HEK293 (cell line): ENCODE data around the gene BBS9.

Experiments used
- CTCF ChIA-PET: fragments of 350-600 bp; formaldehyde crosslinking; extraction: SDS; loops from one replicate; lab custom pipeline; 2021; ENCODE audit warnings: antibody characterized with exemption; lab: Yijun Ruan, JAX
- POLR2A ChIA-PET: fragments of 300-600 bp; formaldehyde crosslinking; extraction: SDS; loops from one replicate; lab custom pipeline; 2020; ENCODE audit warnings: antibody characterized with exemption, inconsistent platforms; lab: Yijun Ruan, JAX
- H3K27ac ChIP-seq: fragments of 200-500 bp; sonication (Bioruptor generic); 2 replicates; pipeline ENCODE4 v1.5.1; 2014; ENCODE audit warnings: low read depth, low read length, control low read depth, inconsistent platforms; ENCODE audit errors: extremely low read depth
- H3K36me3 ChIP-seq, 2 experiments: fragments of 200-500 bp in 1 of 2; sonication (Bioruptor generic) in 1 of 2; 1 replicate in 1 of 2; 2 replicates in 1 of 2; pipeline ENCODE4 v1.5.1; 2014 to 2017; ENCODE audit warnings: inconsistent platforms in 2 of 2, low read length in 2 of 2; ENCODE audit not compliant: control insufficient read depth in 2 of 2, insufficient read depth in 1 of 2
- H3K4me1 ChIP-seq: fragments of 200-500 bp; sonication (Bioruptor generic); 2 replicates; pipeline ENCODE4 v1.5.1; 2014; ENCODE audit warnings: mild to moderate bottlenecking, low read length, inconsistent platforms; ENCODE audit not compliant: control insufficient read depth, insufficient read depth
- H3K4me3 ChIP-seq: 2 replicates; pipeline ENCODE4 v1.5.1; 2011; ENCODE audit warnings: low read depth, mild to moderate bottlenecking, control low read depth, low read length, moderate library complexity
- H3K9me3 ChIP-seq: fragments of 200-500 bp; sonication (Bioruptor generic); 2 replicates; pipeline ENCODE4 v1.5.1; 2014; ENCODE audit warnings: low read depth, low read length, inconsistent platforms; ENCODE audit not compliant: control insufficient read depth, insufficient read depth
- REPIN1 ChIP-seq: fragments of 450-650 bp; formaldehyde crosslinking; IDR thresholded peaks from 2 replicates; pipeline ENCODE4 v1.5.1; 2017; ENCODE audit warnings: missing biosample characterization, missing genetic modification characterization, low read depth
- TCF7L2 ChIP-seq: IDR thresholded peaks from 2 replicates; pipeline ENCODE4 v1.6.1; 2011; ENCODE audit warnings: low read depth, mild to moderate bottlenecking, inconsistent platforms, low read length, moderate library complexity, borderline replicate concordance
- ZBTB17 ChIP-seq: fragments of 450-650 bp; formaldehyde crosslinking; IDR thresholded peaks from 2 replicates; pipeline ENCODE4 v1.5.1; 2016; ENCODE audit warnings: missing biosample characterization, missing genetic modification characterization
- ZFHX2 ChIP-seq: fragments of 450-650 bp; formaldehyde crosslinking; conservative IDR thresholded peaks from 2 replicates; pipeline ENCODE4 v1.5.1; 2016; ENCODE audit warnings: missing biosample characterization, missing genetic modification characterization
- ZFP41 ChIP-seq: fragments of 450-650 bp; formaldehyde crosslinking; IDR thresholded peaks from 2 replicates; pipeline ENCODE4 v1.5.1; 2016; ENCODE audit warnings: missing biosample characterization, missing genetic modification characterization, borderline replicate concordance
- ZNF112 ChIP-seq: fragments of 450-650 bp; formaldehyde crosslinking; IDR thresholded peaks from 2 replicates; pipeline ENCODE4 v1.5.0; 2017; ENCODE audit warnings: missing biosample characterization, missing genetic modification characterization
- ZNF16 ChIP-seq: fragments of 450-650 bp; formaldehyde crosslinking; IDR thresholded peaks from 2 replicates; pipeline ENCODE4 v1.5.1; 2016; ENCODE audit warnings: low read depth, missing biosample characterization, missing genetic modification characterization
- ZNF184 ChIP-seq: fragments of 450-650 bp; IDR thresholded peaks from 2 replicates; pipeline ENCODE4 v1.5.1; 2018; ENCODE audit warnings: missing biosample characterization, mild to moderate bottlenecking, missing genetic modification characterization
- ZNF19 ChIP-seq: fragments of 450-650 bp; formaldehyde crosslinking; IDR thresholded peaks from 2 replicates; pipeline ENCODE4; 2016; ENCODE audit warnings: missing biosample characterization, missing genetic modification characterization, low read depth
- ZNF24 ChIP-seq: fragments of 450-650 bp; formaldehyde crosslinking; IDR thresholded peaks from 2 replicates; pipeline ENCODE4 v1.5.1; 2016; ENCODE audit warnings: missing biosample characterization, missing genetic modification characterization
- ZNF248 ChIP-seq: fragments of 450-650 bp; formaldehyde crosslinking; IDR thresholded peaks from 2 replicates; pipeline ENCODE4 v1.5.1; 2017; ENCODE audit warnings: missing biosample characterization, missing genetic modification characterization
- ZNF391 ChIP-seq: fragments of 450-650 bp; formaldehyde crosslinking; IDR thresholded peaks from 2 replicates; pipeline ENCODE4 v1.5.1; 2016; ENCODE audit warnings: low read depth, missing biosample characterization, missing genetic modification characterization, borderline replicate concordance
- ZNF416 ChIP-seq: fragments of 450-650 bp; formaldehyde crosslinking; IDR thresholded peaks from 2 replicates; pipeline ENCODE4 v1.5.1; 2016; ENCODE audit warnings: missing biosample characterization, missing genetic modification characterization
- ZNF48 ChIP-seq: fragments of 450-650 bp; formaldehyde crosslinking; IDR thresholded peaks from 2 replicates; pipeline ENCODE4 v1.5.1; 2016; ENCODE audit warnings: missing biosample characterization, missing genetic modification characterization
- ZNF510 ChIP-seq: fragments of 450-650 bp; formaldehyde crosslinking; IDR thresholded peaks from 2 replicates; pipeline ENCODE4 v1.5.1; 2018; ENCODE audit warnings: mild to moderate bottlenecking, missing genetic modification characterization, missing biosample characterization; ENCODE audit not compliant: insufficient replicate concordance
- ZNF529 ChIP-seq: fragments of 450-650 bp; formaldehyde crosslinking; IDR thresholded peaks from 2 replicates; pipeline ENCODE4 v1.5.1; 2017; ENCODE audit warnings: missing genetic modification characterization, missing biosample characterization; ENCODE audit not compliant: insufficient replicate concordance
- ZNF544 ChIP-seq: fragments of 450-650 bp; formaldehyde crosslinking; IDR thresholded peaks from 2 replicates; pipeline ENCODE4 v1.5.0; 2017; ENCODE audit warnings: missing biosample characterization, missing genetic modification characterization
- ZNF558 ChIP-seq: fragments of 450-650 bp; formaldehyde crosslinking; IDR thresholded peaks from 2 replicates; pipeline ENCODE4 v1.5.1; 2016; ENCODE audit warnings: missing biosample characterization, missing genetic modification characterization
- ZNF747 ChIP-seq: fragments of 450-650 bp; formaldehyde crosslinking; IDR thresholded peaks from 2 replicates; pipeline ENCODE4 v1.5.1; 2016; ENCODE audit warnings: missing biosample characterization, missing genetic modification characterization
- ZNF777 ChIP-seq: fragments of 450-650 bp; formaldehyde crosslinking; IDR thresholded peaks from 2 replicates; pipeline ENCODE4 v1.5.1; 2017; ENCODE audit warnings: missing biosample characterization, missing genetic modification characterization, borderline replicate concordance
- ZSCAN16 ChIP-seq: fragments of 450-650 bp; formaldehyde crosslinking; IDR thresholded peaks from 2 replicates; pipeline ENCODE4 v1.5.1; 2016; ENCODE audit warnings: missing biosample characterization, missing genetic modification characterization
- TF ChIP-seq, protein P1 (sequence below): fragments of 450-650 bp; formaldehyde crosslinking; IDR thresholded peaks from 2 replicates; pipeline ENCODE4 v1.5.1; 2016; ENCODE audit warnings: missing biosample characterization, missing genetic modification characterization
- TF ChIP-seq, protein P2 (sequence below): fragments of 450-650 bp; formaldehyde crosslinking; IDR thresholded peaks from 2 replicates; pipeline ENCODE4 v1.5.1; 2016; ENCODE audit warnings: missing biosample characterization, missing genetic modification characterization, borderline replicate concordance
- TF ChIP-seq, protein P3 (sequence below): fragments of 450-650 bp; formaldehyde crosslinking; IDR thresholded peaks from 2 replicates; pipeline ENCODE4 v1.5.1; 2016; ENCODE audit warnings: missing biosample characterization, missing genetic modification characterization
- TF ChIP-seq, protein P4 (sequence below): fragments of 450-650 bp; formaldehyde crosslinking; IDR thresholded peaks from 2 replicates; pipeline ENCODE4 v1.5.1; 2017; ENCODE audit warnings: missing biosample characterization, missing genetic modification characterization

Gene BBS9

DNA sequence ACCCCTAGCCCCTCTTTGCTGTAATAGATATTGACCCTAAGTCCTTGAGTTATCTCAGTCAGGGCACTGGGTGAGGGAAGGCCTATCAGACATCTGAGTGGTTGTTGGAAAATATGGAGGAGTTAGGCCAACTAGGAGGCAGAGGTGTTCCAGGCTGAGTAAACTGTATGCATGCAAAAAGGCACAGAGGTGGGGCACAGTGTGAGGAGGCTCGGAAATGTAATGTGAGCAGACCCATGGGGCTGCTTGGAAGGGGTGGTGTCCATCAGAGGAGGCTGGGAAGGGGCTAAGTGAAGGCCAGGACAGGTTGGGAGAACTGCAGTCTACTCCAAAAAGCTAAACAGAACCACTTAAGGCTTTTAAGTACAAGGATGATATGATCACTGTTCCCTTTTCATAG is 452.7 kb downstream of the BBS9 start:
- ChIA-PET POLR2A (no interaction called here), CTCF (no interaction called here)
- H3K9me3 ChIP-seq, result no peaks in the 10 kb centered on the region
- peak overlapping the region; percentile 61; the same call in 1 of the 2 replicates for H3K27ac ChIP-seq
- no peak overlapping the region for H3K4me3 ChIP-seq
- no peaks in the 10 kb centered on the region for H3K36me3 ChIP-seq
- TF ChIP-seq ZNF544 (tag by site-specific recombination), result no peak
- TF ChIP-seq ZNF248 (tag by site-specific recombination), result no peak
- no peak for TF ChIP-seq ZNF24 (tag by site-specific recombination)
- TF ChIP-seq ZNF184 (tag by site-specific recombination), result no peak
- TF ChIP-seq ZNF529 (tag by site-specific recombination), result no peak
- TF ChIP-seq ZNF391 (tag by site-specific recombination), result no peak
- no peak for TF ChIP-seq ZSCAN16 (tag by site-specific recombination)
- TF ChIP-seq ZNF48 (tag by site-specific recombination), result no peak
- TF ChIP-seq ZFHX2 (tag by site-specific recombination), result no peak
- TF ChIP-seq, protein P1, sequence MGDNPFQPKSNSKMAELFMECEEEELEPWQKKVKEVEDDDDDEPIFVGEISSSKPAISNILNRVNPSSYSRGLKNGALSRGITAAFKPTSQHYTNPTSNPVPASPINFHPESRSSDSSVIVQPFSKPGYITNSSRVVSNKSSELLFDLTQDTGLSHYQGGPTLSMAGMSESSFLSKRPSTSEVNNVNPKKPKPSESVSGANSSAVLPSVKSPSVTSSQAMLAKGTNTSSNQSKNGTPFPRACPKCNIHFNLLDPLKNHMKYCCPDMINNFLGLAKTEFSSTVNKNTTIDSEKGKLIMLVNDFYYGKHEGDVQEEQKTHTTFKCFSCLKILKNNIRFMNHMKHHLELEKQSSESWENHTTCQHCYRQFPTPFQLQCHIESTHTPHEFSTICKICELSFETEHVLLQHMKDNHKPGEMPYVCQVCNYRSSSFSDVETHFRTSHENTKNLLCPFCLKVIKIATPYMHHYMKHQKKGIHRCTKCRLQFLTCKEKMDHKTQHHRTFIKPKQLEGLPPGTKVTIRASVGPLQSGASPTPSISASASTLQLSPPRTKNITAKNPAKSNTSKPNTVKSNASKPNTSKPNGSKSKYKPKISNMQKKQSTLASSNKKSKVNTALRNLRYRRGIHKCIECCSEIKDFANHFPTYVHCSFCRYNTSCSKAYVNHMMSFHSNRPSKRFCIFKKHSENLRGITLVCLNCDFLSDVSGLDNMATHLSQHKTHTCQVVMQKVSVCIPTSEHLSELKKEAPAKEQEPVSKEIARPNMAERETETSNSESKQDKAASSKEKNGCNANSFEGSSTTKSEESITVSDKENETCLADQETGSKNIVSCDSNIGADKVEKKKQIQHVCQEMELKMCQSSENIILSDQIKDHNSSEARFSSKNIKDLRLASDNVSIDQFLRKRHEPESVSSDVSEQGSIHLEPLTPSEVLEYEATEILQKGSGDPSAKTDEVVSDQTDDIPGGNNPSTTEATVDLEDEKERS (tag by site-specific recombination), result no peak
- no peak for TF ChIP-seq ZFP41
- no peak for TF ChIP-seq ZNF558
- TF ChIP-seq ZNF510 (tag by site-specific recombination), result no peak
- no peak for TF ChIP-seq TCF7L2
- TF ChIP-seq ZNF777 (tag by site-specific recombination), result no peak
- no peak for TF ChIP-seq ZNF747 (tag by site-specific recombination)
- peaks cover 15% of the 10 kb centered on the region for H3K4me1 ChIP-seq

DNA sequence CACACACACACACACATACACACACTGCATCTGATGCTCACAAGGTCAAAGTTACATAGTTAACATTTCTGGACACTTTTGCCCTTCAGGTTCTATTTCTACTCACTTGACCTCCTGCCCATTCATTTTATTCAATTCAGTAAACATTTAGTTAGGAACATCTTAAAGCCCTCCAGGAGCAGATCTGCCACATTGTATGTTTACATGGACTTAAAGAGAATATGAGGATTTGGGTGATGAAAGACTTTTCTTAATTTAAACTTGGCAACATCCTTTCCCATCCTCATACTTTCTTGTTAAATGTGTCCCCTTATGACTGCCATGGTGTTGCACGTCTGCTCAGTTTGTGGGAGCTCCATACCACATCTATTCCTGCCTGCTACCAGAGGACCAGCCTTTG is 453.2 kb downstream of the BBS9 start:
- no peaks in the 10 kb centered on the region for H3K9me3 ChIP-seq
- no peak overlapping the region for H3K4me3 ChIP-seq
- peaks cover 15% of the 10 kb centered on the region for H3K4me1 ChIP-seq
- TF ChIP-seq REPIN1, result no peak
- no peak for TF ChIP-seq ZNF777 (tag by site-specific recombination)
- CTCF ChIA-PET, result no interaction called here
- POLR2A ChIA-PET, result no interaction called here
- no peaks in the 10 kb centered on the region for H3K36me3 ChIP-seq
- no peak overlapping the region; the same call in 1 of the 2 replicates for H3K27ac ChIP-seq

DNA sequence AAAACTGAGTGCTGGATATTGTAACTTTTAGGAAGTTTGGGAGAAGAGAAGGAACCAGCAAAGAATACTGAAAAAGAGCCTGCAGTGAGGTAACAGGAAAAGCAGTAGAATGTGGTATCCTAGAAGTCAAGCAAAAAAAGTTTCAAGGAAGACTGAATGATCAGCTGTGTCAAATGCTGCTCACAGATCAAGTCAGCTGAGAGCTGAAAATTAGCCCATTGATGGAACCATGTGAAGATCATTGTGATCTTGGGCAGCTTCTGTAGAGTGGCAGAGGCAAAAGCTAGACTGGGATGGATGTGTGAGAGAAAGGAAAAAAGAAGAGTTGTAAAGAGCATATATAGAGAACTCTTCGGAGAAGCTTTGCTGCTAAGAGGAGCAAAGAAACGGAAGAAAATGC is 460.5 kb downstream of the BBS9 start:
- CTCF ChIA-PET, result no interaction called here
- H3K27ac ChIP-seq, result no peak overlapping the region
- H3K36me3 ChIP-seq, result no peaks in the 10 kb centered on the region
- H3K9me3 ChIP-seq, result no peaks in the 10 kb centered on the region
- POLR2A ChIA-PET, result no interaction called here
- peaks cover 3% of the 10 kb centered on the region for H3K4me1 ChIP-seq
- no peak overlapping the region for H3K4me3 ChIP-seq
- TF ChIP-seq, protein P2, sequence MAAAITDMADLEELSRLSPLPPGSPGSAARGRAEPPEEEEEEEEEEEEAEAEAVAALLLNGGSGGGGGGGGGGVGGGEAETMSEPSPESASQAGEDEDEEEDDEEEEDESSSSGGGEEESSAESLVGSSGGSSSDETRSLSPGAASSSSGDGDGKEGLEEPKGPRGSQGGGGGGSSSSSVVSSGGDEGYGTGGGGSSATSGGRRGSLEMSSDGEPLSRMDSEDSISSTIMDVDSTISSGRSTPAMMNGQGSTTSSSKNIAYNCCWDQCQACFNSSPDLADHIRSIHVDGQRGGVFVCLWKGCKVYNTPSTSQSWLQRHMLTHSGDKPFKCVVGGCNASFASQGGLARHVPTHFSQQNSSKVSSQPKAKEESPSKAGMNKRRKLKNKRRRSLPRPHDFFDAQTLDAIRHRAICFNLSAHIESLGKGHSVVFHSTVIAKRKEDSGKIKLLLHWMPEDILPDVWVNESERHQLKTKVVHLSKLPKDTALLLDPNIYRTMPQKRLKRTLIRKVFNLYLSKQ (tag by site-specific recombination), result no peak
- no peak for TF ChIP-seq ZNF19
- TF ChIP-seq, protein P3, sequence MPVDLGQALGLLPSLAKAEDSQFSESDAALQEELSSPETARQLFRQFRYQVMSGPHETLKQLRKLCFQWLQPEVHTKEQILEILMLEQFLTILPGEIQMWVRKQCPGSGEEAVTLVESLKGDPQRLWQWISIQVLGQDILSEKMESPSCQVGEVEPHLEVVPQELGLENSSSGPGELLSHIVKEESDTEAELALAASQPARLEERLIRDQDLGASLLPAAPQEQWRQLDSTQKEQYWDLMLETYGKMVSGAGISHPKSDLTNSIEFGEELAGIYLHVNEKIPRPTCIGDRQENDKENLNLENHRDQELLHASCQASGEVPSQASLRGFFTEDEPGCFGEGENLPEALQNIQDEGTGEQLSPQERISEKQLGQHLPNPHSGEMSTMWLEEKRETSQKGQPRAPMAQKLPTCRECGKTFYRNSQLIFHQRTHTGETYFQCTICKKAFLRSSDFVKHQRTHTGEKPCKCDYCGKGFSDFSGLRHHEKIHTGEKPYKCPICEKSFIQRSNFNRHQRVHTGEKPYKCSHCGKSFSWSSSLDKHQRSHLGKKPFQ, result no peak
- TF ChIP-seq ZBTB17, result no peak
- no peak for TF ChIP-seq ZNF416 (tag by site-specific recombination)
- TF ChIP-seq, protein P4, sequence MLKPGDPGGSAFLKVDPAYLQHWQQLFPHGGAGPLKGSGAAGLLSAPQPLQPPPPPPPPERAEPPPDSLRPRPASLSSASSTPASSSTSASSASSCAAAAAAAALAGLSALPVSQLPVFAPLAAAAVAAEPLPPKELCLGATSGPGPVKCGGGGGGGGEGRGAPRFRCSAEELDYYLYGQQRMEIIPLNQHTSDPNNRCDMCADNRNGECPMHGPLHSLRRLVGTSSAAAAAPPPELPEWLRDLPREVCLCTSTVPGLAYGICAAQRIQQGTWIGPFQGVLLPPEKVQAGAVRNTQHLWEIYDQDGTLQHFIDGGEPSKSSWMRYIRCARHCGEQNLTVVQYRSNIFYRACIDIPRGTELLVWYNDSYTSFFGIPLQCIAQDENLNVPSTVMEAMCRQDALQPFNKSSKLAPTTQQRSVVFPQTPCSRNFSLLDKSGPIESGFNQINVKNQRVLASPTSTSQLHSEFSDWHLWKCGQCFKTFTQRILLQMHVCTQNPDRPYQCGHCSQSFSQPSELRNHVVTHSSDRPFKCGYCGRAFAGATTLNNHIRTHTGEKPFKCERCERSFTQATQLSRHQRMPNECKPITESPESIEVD (tag by site-specific recombination), result no peak
- no peak for TF ChIP-seq ZNF112 (tag by site-specific recombination)
- TF ChIP-seq ZNF16 (tag by site-specific recombination), result no peak
